MM.1S (cell line): ENCODE data around the gene WDFY2.
"Not testable (repeated sequence)": the region's sequence is repeated elsewhere in the genome, so short reads cannot be mapped to it uniquely, and the experiment has no call there.

Experiments used
- DNase-seq: peaks from one replicate; pipeline ENCODE4 v3.0.0-alpha.2; 2015
- H2AFZ ChIP-seq: fragments of 300-600 bp; sonication (generic); 2 replicates; pipeline ENCODE4 v1.6.0; 2016; ENCODE audit warnings: antibody characterized with exemption, low read length
- H3F3A ChIP-seq: fragments of 300-600 bp; sonication (generic); 2 replicates; pipeline ENCODE4 v1.6.1; 2016; ENCODE audit warnings: mild to moderate bottlenecking, antibody characterized with exemption, low read length, moderate library complexity, mixed read lengths; ENCODE audit not compliant: insufficient read depth
- H3K27ac ChIP-seq: fragments of 300-600 bp; sonication (generic); 2 replicates; pipeline ENCODE4 v1.5.1; 2016; ENCODE audit warnings: mild to moderate bottlenecking, low read length
- H3K27me3 ChIP-seq: fragments of 300-600 bp; sonication (generic); replicated peaks from 2 replicates; pipeline ENCODE4 v1.6.0; 2016; ENCODE audit warnings: low read length; ENCODE audit not compliant: insufficient read depth
- H3K36me3 ChIP-seq: fragments of 300-600 bp; sonication (generic); replicated peaks from 2 replicates; pipeline ENCODE4 v1.6.1; 2016; ENCODE audit warnings: mild to moderate bottlenecking, low read length, mixed read lengths; ENCODE audit not compliant: insufficient read depth
- H3K4me1 ChIP-seq: fragments of 300-600 bp; sonication (generic); 2 replicates; pipeline ENCODE4 v1.6.1; 2016; ENCODE audit warnings: low read length, mixed read lengths
- H3K4me2 ChIP-seq: fragments of 300-600 bp; sonication (generic); 2 replicates; pipeline ENCODE4 v1.6.0; 2016; ENCODE audit warnings: low read depth, low read length
- H3K4me3 ChIP-seq: fragments of 300-600 bp; sonication (generic); 2 replicates; pipeline ENCODE4 v1.5.1; 2016; ENCODE audit warnings: low read length, mixed read lengths
- H3K79me2 ChIP-seq: fragments of 300-600 bp; sonication (generic); 2 replicates; pipeline ENCODE4 v1.6.1; 2016; ENCODE audit warnings: mixed run types, low read length, mixed read lengths
- H3K9ac ChIP-seq: fragments of 300-600 bp; sonication (generic); 2 replicates; pipeline ENCODE4 v1.6.1; 2016; ENCODE audit warnings: low read length, mixed read lengths
- H3K9me2 ChIP-seq: fragments of 300-600 bp; sonication (generic); replicated peaks from 2 replicates; pipeline ENCODE4 v1.6.1; 2016; ENCODE audit warnings: mild to moderate bottlenecking, low read length, mixed read lengths; ENCODE audit not compliant: insufficient read depth
- H3K9me3 ChIP-seq: fragments of 300-600 bp; sonication (generic); replicated peaks from 2 replicates; pipeline ENCODE4 v1.6.1; 2016; ENCODE audit warnings: mild to moderate bottlenecking, low read length, mixed read lengths; ENCODE audit not compliant: insufficient read depth
- H4K20me1 ChIP-seq: fragments of 300-600 bp; sonication (generic); 2 replicates; pipeline ENCODE4 v1.6.1; 2016; ENCODE audit warnings: mild to moderate bottlenecking, low read length, moderate library complexity, mixed read lengths; ENCODE audit not compliant: insufficient read depth
- CTCF ChIP-seq: fragments of 300-600 bp; sonication (generic); IDR thresholded peaks from 2 replicates; pipeline ENCODE4 v1.5.1; 2016; ENCODE audit warnings: antibody characterized with exemption, low read length, mixed read lengths
- EZH2 ChIP-seq: fragments of 300-600 bp; sonication (generic); optimal IDR thresholded peaks from 2 replicates; pipeline ENCODE3; 2017; ENCODE audit warnings: low read depth, mild to moderate bottlenecking, antibody characterized with exemption, low read length, mixed read lengths
- EZH2phosphoT487 ChIP-seq: fragments of 300-600 bp; sonication (generic); IDR thresholded peaks from 2 replicates; pipeline ENCODE4 v1.6.1; 2018; ENCODE audit warnings: antibody characterized with exemption, low read length

The WDFY2 gene

GRCh38 chr13:51590971-51591627 is 6.8 kb downstream of the WDFY2 start:
- TF ChIP-seq EZH2 (no peak), CTCF (no peak), EZH2phosphoT487 (no peak)
- no peak overlapping the region for H3K27ac ChIP-seq
- H3K4me2 ChIP-seq = no peak overlapping the region
- no peak for DNase-seq
- no peaks in the 10 kb centered on the region for H3K9me2 ChIP-seq
- H3K4me1 ChIP-seq = peaks cover 7% of the 10 kb centered on the region; the same call in 1 of the 2 replicates
- no peak overlapping the region for H3K9ac ChIP-seq
- H3K9me3 ChIP-seq = no peaks in the 10 kb centered on the region
- H3F3A ChIP-seq = no peaks in the 10 kb centered on the region
- no peaks in the 10 kb centered on the region for H3K27me3 ChIP-seq
- H3K36me3 ChIP-seq = no peaks in the 10 kb centered on the region
- H4K20me1 ChIP-seq = no peaks in the 10 kb centered on the region
- H3K4me3 ChIP-seq = no peak overlapping the region
- H2AFZ ChIP-seq = no peak overlapping the region
- no peaks in the 10 kb centered on the region; the same call in 1 of the 2 replicates for H3K79me2 ChIP-seq

- H3K9me2 ChIP-seq, H3K79me2 ChIP-seq, H2AFZ ChIP-seq, H3K4me2 ChIP-seq, H3F3A ChIP-seq, DNase-seq, H3K4me3 ChIP-seq, H3K36me3 ChIP-seq, H3K9me3 ChIP-seq, H3K27ac ChIP-seq, H3K27me3 ChIP-seq, H3K9ac ChIP-seq, H3K4me1 ChIP-seq, H4K20me1 ChIP-seq: not testable (repeated sequence)
These were observed 7.7 kb downstream of the WDFY2 start for GRCh38 chr13:51591938-51592337.

- Histone ChIP-seq H3K4me2 (no peak overlapping the region), H3K36me3 (no peaks in the 10 kb centered on the region), H3K4me1 (peaks cover 7% of the 10 kb centered on the region; the same call in 1 of the 2 replicates), H3K9me2 (no peaks in the 10 kb centered on the region), H3F3A (no peaks in the 10 kb centered on the region), H3K27me3 (no peaks in the 10 kb centered on the region), H2AFZ (no peak overlapping the region), H3K9ac (no peak overlapping the region), H4K20me1 (no peaks in the 10 kb centered on the region), H3K27ac (no peak overlapping the region), H3K9me3 (no peaks in the 10 kb centered on the region), H3K4me3 (no peak overlapping the region), H3K79me2 (no peaks in the 10 kb centered on the region; the same call in 1 of the 2 replicates)
- no peak for DNase-seq
- TF ChIP-seq EZH2 = no peak
- no peak for TF ChIP-seq CTCF
- TF ChIP-seq EZH2phosphoT487 = no peak
These were observed 10.2 kb downstream of the WDFY2 start for GRCh38 chr13:51594432-51594831.

- no peak overlapping the region for H3K4me3 ChIP-seq
- H3K9me2 ChIP-seq = no peaks in the 10 kb centered on the region
- H4K20me1 ChIP-seq = no peaks in the 10 kb centered on the region
- no peaks in the 10 kb centered on the region for H3K27me3 ChIP-seq
- H3K36me3 ChIP-seq = no peaks in the 10 kb centered on the region
- no peak overlapping the region for H3K4me2 ChIP-seq
- H3K4me1 ChIP-seq = no peaks in the 10 kb centered on the region
- no peaks in the 10 kb centered on the region for H3K9me3 ChIP-seq
- TF ChIP-seq EZH2phosphoT487 (no peak), CTCF (no peak), EZH2 (no peak)
- H2AFZ ChIP-seq = no peak overlapping the region
- no peak overlapping the region for H3K27ac ChIP-seq
- no peaks in the 10 kb centered on the region; the same call in 1 of the 2 replicates for H3K79me2 ChIP-seq
- no peak for DNase-seq
- H3K9ac ChIP-seq = no peak overlapping the region
- H3F3A ChIP-seq = no peaks in the 10 kb centered on the region
These were observed 11.2 kb downstream of the WDFY2 start for GRCh38 chr13:51595416-51595815.
